ENCODE measurements around the gene FAT1.

GRCh38 chr4:186755550-186756519 lies 32.2 kb upstream of the FAT1 start:
- TF ChIP-seq POLR2A (IDR thresholded peaks at IDR 0.05) (no peak), CTCF (IDR thresholded peaks at IDR 0.05) (no peak)

Measured in esophagus squamous epithelium (tissue), 4 donors.